Transverse colon (tissue), 4 donors: Measurements from ENCODE around the gene IL1F10. TPM values are rescaled to one million over a fixed set of nuclear protein-coding genes. Genes with fewer than 3 reads are reported as not detected.

Source experiments
- DNase-seq: peaks from one replicate; pipeline ENCODE4 v3.0.0-alpha.2; 2019
- H3K27ac ChIP-seq, 4 donors: fragments of 200-600 bp; sonication (generic); 2 replicates each; pipeline ENCODE4 v1.5.1; 2016 to 2018; ENCODE audit warnings: inconsistent platforms in 4 of 4
- H3K27me3 ChIP-seq: fragments of 200-600 bp; sonication (generic); 2 replicates; pipeline ENCODE4 v1.5.1; 2017; ENCODE audit warnings: inconsistent platforms
- H3K36me3 ChIP-seq, 4 donors: fragments of 200-600 bp; sonication (generic); 2 replicates each; pipeline ENCODE4 v1.5.1; 2017 to 2019; ENCODE audit warnings: inconsistent platforms in 4 of 4
- H3K4me1 ChIP-seq, 4 donors: fragments of 200-600 bp; sonication (generic); 2 replicates each; pipeline ENCODE4 v1.5.1; 2017 to 2020; ENCODE audit warnings: inconsistent platforms in 4 of 4
- H3K4me3 ChIP-seq, 4 donors: fragments of 200-600 bp; sonication (generic); 1 replicate in 1 of 4; 2 replicates in 3 of 4; pipeline versions ENCODE4 v1.5.1 to v1.6.1; 2017 to 2019; ENCODE audit warnings: inconsistent platforms in 4 of 4
- H3K9me3 ChIP-seq, 2 donors: fragments of 200-600 bp; sonication (generic); 2 replicates each; pipeline ENCODE4 v1.5.1; 2017 to 2019; ENCODE audit warnings: inconsistent platforms in 2 of 2
- EP300 ChIP-seq: sonication (generic); formaldehyde crosslinking; IDR thresholded peaks from one replicate; pipeline ENCODE4 v1.6.1; 2017; ENCODE audit warnings: antibody characterized with exemption, low read depth
- POLR2A ChIP-seq: fragments of 450-650 bp; IDR thresholded peaks from one replicate; pipeline ENCODE4 v1.6.1; 2016; ENCODE audit warnings: antibody characterized with exemption, mild to moderate bottlenecking, moderate library complexity
- POLR2AphosphoS5 ChIP-seq, 3 donors: sonication (generic); formaldehyde crosslinking; IDR thresholded peaks; one replicate each; pipeline ENCODE4 v1.6.1; 2016; ENCODE audit warnings: antibody characterized with exemption in 3 of 3
- WGBS, 2 donors: methylation state at CpG; one replicate each; pipeline ENCODE4 v1.1.5; 2018; ENCODE audit warnings: low coverage in 1 of 2; 5-methylcytosine and 5-hydroxymethylcytosine counted together
- in situ Hi-C, 4 donors: fragments of 200-750 bp; cut with MboI; loops; one replicate each; pipeline versions ENCODE4 v1.15.0 to v1.15.1; 2017; ENCODE audit warnings: low sequenced_read_pairs in 3 of 4, low pct_ligation_motif_present in 1 of 4, low pct_unique_long_range_greater_than_20kb in 1 of 4
- intact Hi-C: fragments of 100-400 bp; cut with DNase I; formaldehyde crosslinking; loops from one replicate; pipeline ENCODE4 v1.15.1; 2023; ENCODE audit warnings: low total_unique reads
- total RNA-seq, 4 donors: library from RNA; depleted of rRNA; stranded (reverse); fragments of >200 nt; gene quantifications; one replicate each; pipeline ENCODE4 v1.1.0, GENCODE V29; 2016
- TF ChIP-seq, protein P1 (sequence below), 5 experiments: fragments of 200-600 bp in 3 of 5; fragments of 450-650 bp in 2 of 5; sonication (generic) in 3 of 5; IDR thresholded peaks; 1 replicate in 2 of 5; 2 replicates in 3 of 5; pipeline ENCODE4 v1.5.1; 2016 to 2017; ENCODE audit warnings: antibody characterized with exemption in 5 of 5, inconsistent platforms in 3 of 5, mild to moderate bottlenecking in 2 of 5, moderate library complexity in 1 of 5

The IL1F10 gene
- total RNA-seq, 4 donors from 2014 or later: not detected

DNA sequence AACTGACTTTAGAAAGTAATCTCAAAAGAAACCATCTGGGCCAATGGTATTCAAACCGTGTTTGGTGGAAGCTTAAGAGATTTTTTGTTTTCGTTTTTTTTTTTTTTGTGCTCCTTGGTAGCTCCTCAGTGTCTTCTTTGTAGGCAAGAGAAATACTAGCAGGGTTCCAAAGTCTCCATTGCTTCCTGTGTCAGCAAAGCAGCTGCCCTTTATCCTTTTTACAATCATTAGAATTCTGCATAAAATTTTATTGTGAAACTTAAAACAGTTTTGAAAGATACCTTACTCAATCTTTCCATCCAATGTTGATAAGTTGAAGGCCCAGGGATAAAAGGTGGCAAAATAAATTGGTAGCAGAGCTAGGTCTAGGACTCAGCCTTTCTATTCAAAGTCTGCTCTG, 479 bp downstream of the IL1F10 start:
- H3K9me3 ChIP-seq: no peaks in the 10 kb centered on the region
- H3K36me3 ChIP-seq: no peaks in the 10 kb centered on the region
- H3K27me3 ChIP-seq: no peaks in the 10 kb centered on the region
- no peak for DNase-seq
- H3K4me3 ChIP-seq: no peak overlapping the region
- intact Hi-C loops (no loop called here), in situ Hi-C loops (no loop called here)
- H3K4me1 ChIP-seq: no peaks in the 10 kb centered on the region
- no peak for TF ChIP-seq EP300
- no peak for TF ChIP-seq POLR2A
- TF ChIP-seq, protein P1, sequence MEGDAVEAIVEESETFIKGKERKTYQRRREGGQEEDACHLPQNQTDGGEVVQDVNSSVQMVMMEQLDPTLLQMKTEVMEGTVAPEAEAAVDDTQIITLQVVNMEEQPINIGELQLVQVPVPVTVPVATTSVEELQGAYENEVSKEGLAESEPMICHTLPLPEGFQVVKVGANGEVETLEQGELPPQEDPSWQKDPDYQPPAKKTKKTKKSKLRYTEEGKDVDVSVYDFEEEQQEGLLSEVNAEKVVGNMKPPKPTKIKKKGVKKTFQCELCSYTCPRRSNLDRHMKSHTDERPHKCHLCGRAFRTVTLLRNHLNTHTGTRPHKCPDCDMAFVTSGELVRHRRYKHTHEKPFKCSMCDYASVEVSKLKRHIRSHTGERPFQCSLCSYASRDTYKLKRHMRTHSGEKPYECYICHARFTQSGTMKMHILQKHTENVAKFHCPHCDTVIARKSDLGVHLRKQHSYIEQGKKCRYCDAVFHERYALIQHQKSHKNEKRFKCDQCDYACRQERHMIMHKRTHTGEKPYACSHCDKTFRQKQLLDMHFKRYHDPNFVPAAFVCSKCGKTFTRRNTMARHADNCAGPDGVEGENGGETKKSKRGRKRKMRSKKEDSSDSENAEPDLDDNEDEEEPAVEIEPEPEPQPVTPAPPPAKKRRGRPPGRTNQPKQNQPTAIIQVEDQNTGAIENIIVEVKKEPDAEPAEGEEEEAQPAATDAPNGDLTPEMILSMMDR (IDR thresholded peaks at IDR 0.05): no peak
- no peak for TF ChIP-seq POLR2AphosphoS5 (IDR thresholded peaks at IDR 0.05)
- WGBS, 2 donors: 58 to 69% methylated on average over 2 of the region's 2 CpGs
- no peak overlapping the region for H3K27ac ChIP-seq

GRCh38 chr2:113068706-113069485, 1.1 kb downstream of the IL1F10 start:
- H3K27ac ChIP-seq: no peak overlapping the region
- no peaks in the 10 kb centered on the region for H3K36me3 ChIP-seq
- in situ Hi-C loops: no loop called here
- intact Hi-C loops: no loop called here
- H3K27me3 ChIP-seq: no peaks in the 10 kb centered on the region
- no peak for TF ChIP-seq POLR2A
- no peak for TF ChIP-seq POLR2AphosphoS5 (IDR thresholded peaks at IDR 0.05)
- no peak for TF ChIP-seq EP300
- TF ChIP-seq, protein P1 (IDR thresholded peaks at IDR 0.05): no peak
- no peaks in the 10 kb centered on the region for H3K4me1 ChIP-seq
- DNase-seq: no peak
- H3K9me3 ChIP-seq: no peaks in the 10 kb centered on the region
- no peak overlapping the region for H3K4me3 ChIP-seq
- 27% methylated on average over 5 of the region's 5 CpGs for WGBS, 2 donors

DNA sequence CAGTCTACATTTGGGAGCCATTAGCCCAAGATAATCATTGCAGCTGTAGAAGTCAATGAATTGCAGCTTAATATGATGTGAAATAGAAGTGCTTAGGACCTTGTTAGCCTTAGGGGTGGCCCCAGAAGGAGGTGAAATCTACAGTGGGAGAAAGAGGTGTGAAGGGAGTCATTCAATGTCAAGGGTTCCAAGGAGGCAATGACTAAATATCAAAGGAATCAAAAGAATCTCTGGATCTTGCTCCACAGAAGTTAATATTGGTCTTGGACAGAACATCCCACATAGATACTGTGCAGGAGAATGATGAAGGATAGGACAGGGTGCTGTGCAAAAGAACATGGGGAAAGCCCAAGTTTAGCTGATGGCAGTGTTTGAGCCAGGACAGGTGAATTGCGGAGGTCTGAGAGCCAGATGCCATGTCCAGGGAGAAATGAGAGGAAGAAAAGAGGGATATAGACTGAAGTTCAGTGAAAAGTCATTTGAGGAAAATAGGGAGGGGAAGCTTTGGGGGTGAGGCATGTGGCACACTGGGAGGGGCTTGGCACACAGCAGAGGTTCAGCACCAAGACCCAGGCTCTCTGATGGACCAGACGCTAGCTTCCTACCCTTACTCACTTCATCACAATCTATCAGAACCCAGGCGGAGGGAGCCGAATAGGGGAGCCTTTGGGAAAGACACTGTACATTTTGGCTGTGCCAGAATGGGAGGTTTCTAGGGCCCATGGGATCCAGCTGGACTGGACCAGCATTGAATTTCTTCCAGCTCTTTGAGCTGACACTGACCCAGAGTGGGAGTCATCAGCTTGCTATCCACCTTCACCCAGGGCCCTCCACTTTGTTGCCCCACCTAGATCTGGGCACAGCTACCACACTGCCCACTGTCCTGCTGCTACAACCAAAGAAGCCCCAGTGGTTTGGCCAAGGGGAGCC, 2.2 kb downstream of the IL1F10 start:
- intact Hi-C loops (no loop called here), in situ Hi-C loops (no loop called here)
- DNase-seq: no peak
- H3K27me3 ChIP-seq: no peaks in the 10 kb centered on the region
- no peaks in the 10 kb centered on the region for H3K36me3 ChIP-seq
- no peaks in the 10 kb centered on the region for H3K4me1 ChIP-seq
- H3K9me3 ChIP-seq: no peaks in the 10 kb centered on the region
- TF ChIP-seq, protein P1 (IDR thresholded peaks at IDR 0.05): no peak
- TF ChIP-seq EP300: no peak
- no peak for TF ChIP-seq POLR2A
- TF ChIP-seq POLR2AphosphoS5 (IDR thresholded peaks at IDR 0.05): no peak
- no peak overlapping the region for H3K4me3 ChIP-seq
- 91 to 100% methylated on average over 1 to 4 of the region's 4 CpGs for WGBS, 2 donors
- H3K27ac ChIP-seq: no peak overlapping the region

DNA sequence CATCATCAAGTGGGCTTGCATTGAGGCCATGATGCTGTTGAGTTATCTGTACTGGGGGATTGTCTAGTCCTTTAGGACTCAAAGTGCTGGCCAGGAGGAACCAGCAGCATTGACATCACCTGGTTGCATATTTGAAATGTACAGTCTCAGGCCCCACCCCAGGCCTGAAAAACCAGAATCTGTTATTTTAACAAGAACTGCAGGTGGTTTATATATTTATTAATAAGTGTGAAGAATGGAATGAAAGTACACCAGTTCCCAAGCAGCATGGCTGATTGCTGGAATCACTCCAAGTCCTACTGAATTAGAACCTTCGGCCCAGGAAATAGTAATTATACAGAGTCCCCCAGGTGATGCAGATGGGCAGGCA, 2.8 kb downstream of the IL1F10 start:
- no peak for TF ChIP-seq POLR2A
- in situ Hi-C loops: no loop called here

More for the DNA sequence above, 2.8 kb downstream of the IL1F10 start:
- no peak for DNase-seq
- intact Hi-C loops: no loop called here
- no peaks in the 10 kb centered on the region for H3K36me3 ChIP-seq
- H3K27ac ChIP-seq: no peak overlapping the region
- H3K4me1 ChIP-seq: no peaks in the 10 kb centered on the region
- no peak overlapping the region for H3K4me3 ChIP-seq
- 88 to 91% methylated on average over 1 of the region's 1 CpG for WGBS, 2 donors
- H3K9me3 ChIP-seq: no peaks in the 10 kb centered on the region
- H3K27me3 ChIP-seq: no peaks in the 10 kb centered on the region
